ENCODE results near the gene GLRX5. TPM values are rescaled to one million over a fixed set of nuclear protein-coding genes. Genes with fewer than 3 reads are reported as not detected.

GLRX5 gene
- total and polyA plus RNA-seq, 4 donors = 61.1 to 77.9 (median 66.8) TPM

DNA sequence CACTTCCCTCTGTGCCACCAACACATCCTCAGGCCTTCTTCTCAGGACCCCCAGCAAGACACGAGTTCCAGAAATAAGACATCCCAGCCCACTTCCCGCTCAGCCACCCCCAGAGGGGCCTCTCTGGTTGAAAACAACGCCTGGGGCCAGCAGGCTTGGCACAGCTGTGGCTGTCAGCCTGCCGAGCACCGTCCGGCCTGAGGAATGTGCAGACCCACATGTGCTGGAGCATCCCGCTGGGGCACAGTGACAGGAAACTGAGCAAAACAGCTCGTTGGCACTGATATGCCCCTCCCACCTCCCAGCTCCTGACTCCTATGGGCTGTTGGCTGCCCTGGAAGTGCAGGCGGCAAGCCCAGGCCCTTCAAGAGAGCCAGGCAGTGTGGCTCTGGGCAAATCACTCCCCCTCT is 19.8 kb upstream of the GLRX5 start:
- H3K4me1 ChIP-seq (ENCODE audit: control insufficient read depth, insufficient read depth, low read length) = peaks cover 32% of the 10 kb centered on the region
- H3K36me3 ChIP-seq (ENCODE audit: control insufficient read depth, insufficient read depth, low read length) = no peaks in the 10 kb centered on the region
- peak overlapping the region; percentile 67 for H3K27ac ChIP-seq (ENCODE audit: low read depth, low read length)
- WGBS (ENCODE audit: insufficient coverage) = 7% methylated on average over 9 of the region's 9 CpGs
- no peaks in the 10 kb centered on the region for H3K9me3 ChIP-seq (ENCODE audit: control insufficient read depth, insufficient read depth, low read length)
- DNase-seq (ENCODE audit: low read depth in 4 of 6, low spot score in 6 of 6) = peak in 3 of 6 donors; percentile 65 to 84 (median 83)
- H3K4me3 ChIP-seq (ENCODE audit: low read depth, low read length) = no peak overlapping the region
- no peaks in the 10 kb centered on the region for H3K27me3 ChIP-seq (ENCODE audit: control insufficient read depth, insufficient read depth, low read length)

DNA sequence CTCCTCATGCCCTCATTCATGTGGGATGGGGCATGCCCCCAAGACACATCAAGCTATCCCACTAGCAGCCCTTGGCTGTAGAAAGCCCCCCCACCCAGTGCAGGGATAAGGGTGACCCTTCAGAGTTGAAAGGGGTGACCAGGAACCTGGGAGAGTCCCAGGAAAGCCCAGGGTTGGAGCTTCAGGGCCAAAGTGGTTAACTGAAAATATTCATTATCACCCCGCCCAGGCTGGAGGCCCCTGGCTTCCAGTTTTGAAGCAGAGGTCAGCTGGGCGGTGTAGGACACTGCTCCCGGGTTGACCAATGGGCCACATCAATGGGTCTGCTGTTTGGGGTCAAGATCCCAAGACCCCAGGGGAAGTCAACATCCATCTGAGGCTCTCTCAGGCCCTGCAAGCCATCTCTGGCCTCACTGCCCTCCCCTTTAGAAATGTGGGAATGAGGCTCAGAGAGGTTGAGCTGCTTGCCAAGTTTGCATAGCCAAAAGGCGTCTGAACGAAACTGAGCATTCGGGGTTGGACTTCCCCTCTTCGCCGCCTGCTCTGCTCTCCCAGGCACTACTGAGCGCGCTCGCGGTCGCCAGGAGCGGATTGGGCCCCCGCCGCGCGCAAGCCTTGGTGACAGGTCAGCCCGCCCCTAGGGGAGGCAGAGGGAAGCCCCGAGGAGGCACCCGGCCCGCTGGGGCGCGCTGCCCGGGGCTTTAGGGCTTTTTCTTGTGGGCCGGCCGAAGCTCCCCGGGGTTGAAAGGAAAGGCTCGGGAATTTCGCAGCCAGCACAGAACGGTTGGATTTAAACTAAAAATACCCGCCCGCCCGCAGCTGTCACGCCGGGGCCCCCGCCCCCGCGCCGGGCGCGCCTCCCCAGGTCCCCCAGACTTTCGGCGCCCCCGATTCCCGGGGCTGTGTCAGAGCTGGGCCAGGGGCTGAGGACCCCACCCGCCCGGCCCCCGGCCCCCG is 19.0 kb upstream of the GLRX5 start:
- Histone ChIP-seq H3K9me3 (ENCODE audit: control insufficient read depth, insufficient read depth, low read length) (no peaks in the 10 kb centered on the region), H3K27ac (ENCODE audit: low read depth, low read length) (peak overlapping the region; percentile 29), H3K4me3 (ENCODE audit: low read depth, low read length) (peak overlapping the region; percentile 50), H3K36me3 (ENCODE audit: control insufficient read depth, insufficient read depth, low read length) (no peaks in the 10 kb centered on the region), H3K4me1 (ENCODE audit: control insufficient read depth, insufficient read depth, low read length) (peaks cover 32% of the 10 kb centered on the region), H3K27me3 (ENCODE audit: control insufficient read depth, insufficient read depth, low read length) (no peaks in the 10 kb centered on the region)
- peak in 2 of 6 donors; percentile 66 to 78 for DNase-seq (ENCODE audit: low read depth in 4 of 6, low spot score in 6 of 6)
- 2% methylated on average over 44 of the region's 50 CpGs for WGBS (ENCODE audit: insufficient coverage)

DNA sequence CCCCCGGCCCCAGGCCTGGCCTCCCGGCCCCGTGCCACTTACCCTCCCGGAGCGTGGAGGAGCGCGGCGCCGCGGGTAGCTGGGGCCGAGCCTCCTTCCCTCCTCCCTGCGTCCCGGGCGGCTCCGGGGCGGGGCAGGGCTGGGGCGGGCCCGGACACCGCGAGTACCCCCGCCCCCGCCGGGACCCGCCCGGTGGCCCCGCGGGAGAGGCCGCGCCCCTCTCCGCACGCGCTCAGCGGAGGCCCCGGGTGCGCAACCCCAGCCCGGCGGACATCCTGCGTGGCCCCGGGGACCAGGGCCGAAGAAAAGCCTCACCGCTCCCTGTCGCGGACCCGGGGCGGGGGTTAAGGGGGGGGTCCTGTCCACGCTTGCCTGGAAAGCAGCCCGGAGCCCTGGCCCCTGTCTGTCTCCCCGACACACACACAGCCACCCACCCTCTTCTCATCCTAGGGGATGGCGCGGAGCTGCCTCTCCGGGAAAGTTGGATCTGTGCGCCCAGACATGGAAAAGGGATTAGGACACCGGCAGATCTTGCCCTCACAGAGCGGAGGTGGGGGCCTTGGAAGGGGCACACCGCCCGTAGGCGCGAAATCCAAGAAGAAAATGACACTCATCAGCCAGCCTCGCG is 18.2 kb upstream of the GLRX5 start, which contains the start of gene SYNE3:
Gene SYNE3, minus strand, starts transcription at position 97 of the 628 bp plus-strand sequence. CDS start 40,829 bp downstream, outside the sequence.
- H3K9me3 ChIP-seq (ENCODE audit: control insufficient read depth, insufficient read depth, low read length) = no peaks in the 10 kb centered on the region
- DNase-seq (ENCODE audit: low read depth in 4 of 6, low spot score in 6 of 6) = peak in 1 of 6 donors; percentile 53
- H3K4me3 ChIP-seq (ENCODE audit: low read depth, low read length) = peak within 1 kb of the TSS; percentile 50
- H3K36me3 ChIP-seq (ENCODE audit: control insufficient read depth, insufficient read depth, low read length) = no peaks in the 10 kb centered on the region
- H3K27ac ChIP-seq (ENCODE audit: low read depth, low read length) = peak within 1 kb of the TSS; percentile 45
- no peaks in the 10 kb centered on the region for H3K27me3 ChIP-seq (ENCODE audit: control insufficient read depth, insufficient read depth, low read length)
- peaks cover 32% of the 10 kb centered on the region for H3K4me1 ChIP-seq (ENCODE audit: control insufficient read depth, insufficient read depth, low read length)
- WGBS (ENCODE audit: insufficient coverage) = 5% methylated on average over 57 of the region's 60 CpGs

DNA sequence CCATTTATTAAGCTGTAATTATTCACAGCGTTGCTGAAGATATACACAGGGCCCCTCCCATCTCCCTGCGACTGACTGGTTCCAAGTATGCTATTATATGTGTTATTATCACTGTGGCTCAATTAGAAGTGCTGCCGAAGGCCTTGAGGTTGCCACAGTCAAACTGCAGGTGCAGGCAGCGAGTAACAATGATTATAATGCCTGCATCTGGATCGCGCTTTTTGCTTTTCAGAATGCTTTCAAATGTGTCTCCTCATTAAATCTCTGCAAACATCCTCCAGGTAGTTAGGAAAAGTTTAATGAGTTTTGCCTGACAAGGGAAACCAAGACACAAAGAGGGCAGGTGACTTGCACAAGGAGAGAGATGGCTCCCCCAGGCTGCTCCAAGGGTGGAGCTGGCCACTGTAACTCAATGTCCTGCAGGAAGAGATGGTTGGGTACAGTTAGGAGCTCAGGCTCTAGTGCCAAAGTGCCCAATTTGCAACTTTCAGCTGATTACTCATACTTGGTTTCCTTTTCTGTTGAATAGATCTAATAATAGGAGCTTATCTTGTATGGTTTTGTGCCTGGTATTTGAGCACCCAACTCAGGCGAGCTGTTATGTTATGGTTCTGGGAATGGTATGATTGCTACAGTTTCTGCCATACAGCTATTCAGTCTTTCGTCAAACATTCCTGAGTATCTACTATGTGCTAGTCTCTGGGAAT is 16.7 kb upstream of the GLRX5 start:
- no peaks in the 10 kb centered on the region for H3K27me3 ChIP-seq (ENCODE audit: control insufficient read depth, insufficient read depth, low read length)
- 60% methylated on average over 1 of the region's 8 CpGs for WGBS (ENCODE audit: insufficient coverage)
- H3K4me1 ChIP-seq (ENCODE audit: control insufficient read depth, insufficient read depth, low read length) = peaks cover 32% of the 10 kb centered on the region
- no peak overlapping the region for H3K4me3 ChIP-seq (ENCODE audit: low read depth, low read length)
- H3K9me3 ChIP-seq (ENCODE audit: control insufficient read depth, insufficient read depth, low read length) = no peaks in the 10 kb centered on the region
- no peaks in the 10 kb centered on the region for H3K36me3 ChIP-seq (ENCODE audit: control insufficient read depth, insufficient read depth, low read length)
- peak in 1 of 6 donors; percentile 31 for DNase-seq (ENCODE audit: low read depth in 4 of 6, low spot score in 6 of 6)
- H3K27ac ChIP-seq (ENCODE audit: low read depth, low read length) = no peak overlapping the region

DNA sequence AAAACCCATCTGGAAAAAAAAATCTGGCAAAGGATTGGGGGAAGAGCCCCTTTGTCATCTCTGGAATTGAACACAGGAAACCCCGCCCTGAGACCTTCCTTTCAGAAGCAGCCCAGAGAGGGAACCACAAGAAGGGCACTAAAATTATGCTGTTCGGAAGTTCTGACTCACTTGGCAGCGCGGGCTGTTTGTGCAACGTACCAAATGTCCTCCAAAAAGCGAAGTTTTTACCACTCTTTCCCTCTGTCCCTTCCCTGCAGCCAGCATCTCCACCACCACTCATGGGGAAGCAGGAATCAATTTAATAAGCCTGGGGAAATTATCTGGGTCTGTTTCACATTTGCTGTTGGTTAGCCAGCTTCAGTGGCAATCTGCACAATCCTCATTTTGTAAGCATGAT is 15.2 kb upstream of the GLRX5 start:
- Histone ChIP-seq H3K4me1 (ENCODE audit: control insufficient read depth, insufficient read depth, low read length) (peaks cover 30% of the 10 kb centered on the region), H3K36me3 (ENCODE audit: control insufficient read depth, insufficient read depth, low read length) (no peaks in the 10 kb centered on the region), H3K27me3 (ENCODE audit: control insufficient read depth, insufficient read depth, low read length) (no peaks in the 10 kb centered on the region), H3K9me3 (ENCODE audit: control insufficient read depth, insufficient read depth, low read length) (no peaks in the 10 kb centered on the region), H3K4me3 (ENCODE audit: low read depth, low read length) (no peak overlapping the region), H3K27ac (ENCODE audit: low read depth, low read length) (no peak overlapping the region)
- no peak for DNase-seq (ENCODE audit: low read depth in 4 of 6, low spot score in 6 of 6)
- WGBS (ENCODE audit: insufficient coverage) = 91% methylated on average over 4 of the region's 6 CpGs

DNA sequence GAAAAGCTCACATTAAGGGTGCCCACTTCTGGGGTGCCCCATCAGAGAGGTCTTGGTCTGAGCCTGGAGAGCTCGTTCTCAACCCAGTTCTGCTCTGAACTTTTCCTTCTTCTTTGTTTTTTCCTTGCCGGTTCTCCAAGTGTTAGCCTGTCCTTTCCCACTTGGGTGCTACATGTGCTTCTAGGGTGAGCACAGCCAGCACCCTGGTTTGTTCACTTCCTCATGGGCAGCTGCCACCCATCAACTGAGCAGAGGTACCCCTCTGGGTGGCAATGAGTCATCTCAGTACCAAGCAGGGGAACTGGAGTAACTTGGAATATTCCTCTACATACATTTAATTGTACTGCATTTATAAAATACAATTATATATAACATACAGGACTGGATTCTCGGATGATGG is 14.5 kb upstream of the GLRX5 start:
- Histone ChIP-seq H3K27ac (ENCODE audit: low read depth, low read length) (no peak overlapping the region), H3K9me3 (ENCODE audit: control insufficient read depth, insufficient read depth, low read length) (no peaks in the 10 kb centered on the region), H3K36me3 (ENCODE audit: control insufficient read depth, insufficient read depth, low read length) (no peaks in the 10 kb centered on the region), H3K4me3 (ENCODE audit: low read depth, low read length) (no peak overlapping the region), H3K27me3 (ENCODE audit: control insufficient read depth, insufficient read depth, low read length) (no peaks in the 10 kb centered on the region), H3K4me1 (ENCODE audit: control insufficient read depth, insufficient read depth, low read length) (peaks cover 23% of the 10 kb centered on the region)
- WGBS (ENCODE audit: insufficient coverage) = 59% methylated on average over 2 of the region's 3 CpGs
- no peak for DNase-seq (ENCODE audit: low read depth in 4 of 6, low spot score in 6 of 6)

DNA sequence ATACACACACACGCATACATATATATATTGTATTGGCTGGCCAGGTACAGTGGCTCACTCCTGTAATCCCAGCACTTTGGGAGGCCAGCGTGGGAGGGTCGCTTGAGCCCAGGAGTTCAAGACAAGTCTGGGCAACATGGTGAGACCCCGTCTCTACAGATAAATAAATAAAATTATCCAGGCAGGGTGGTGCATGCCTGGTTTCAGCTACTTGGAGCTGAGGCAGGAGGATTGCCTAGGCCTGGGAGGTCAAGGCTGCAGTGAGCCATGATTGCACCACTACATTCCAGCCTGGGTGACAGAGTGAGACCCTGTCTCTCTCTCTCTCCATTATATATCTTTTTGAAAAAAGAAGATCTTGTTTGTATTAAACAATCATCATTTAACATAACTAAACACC is 13.8 kb upstream of the GLRX5 start:
- no peak overlapping the region for H3K27ac ChIP-seq (ENCODE audit: low read depth, low read length)
- H3K36me3 ChIP-seq (ENCODE audit: control insufficient read depth, insufficient read depth, low read length) = no peaks in the 10 kb centered on the region
- WGBS (ENCODE audit: insufficient coverage) = no CpG with 5 or more reads among the region's 4 CpGs
- DNase-seq (ENCODE audit: low read depth in 4 of 6, low spot score in 6 of 6) = no peak
- H3K27me3 ChIP-seq (ENCODE audit: control insufficient read depth, insufficient read depth, low read length) = no peaks in the 10 kb centered on the region
- no peaks in the 10 kb centered on the region for H3K9me3 ChIP-seq (ENCODE audit: control insufficient read depth, insufficient read depth, low read length)
- peaks cover 18% of the 10 kb centered on the region for H3K4me1 ChIP-seq (ENCODE audit: control insufficient read depth, insufficient read depth, low read length)
- no peak overlapping the region for H3K4me3 ChIP-seq (ENCODE audit: low read depth, low read length)

DNA sequence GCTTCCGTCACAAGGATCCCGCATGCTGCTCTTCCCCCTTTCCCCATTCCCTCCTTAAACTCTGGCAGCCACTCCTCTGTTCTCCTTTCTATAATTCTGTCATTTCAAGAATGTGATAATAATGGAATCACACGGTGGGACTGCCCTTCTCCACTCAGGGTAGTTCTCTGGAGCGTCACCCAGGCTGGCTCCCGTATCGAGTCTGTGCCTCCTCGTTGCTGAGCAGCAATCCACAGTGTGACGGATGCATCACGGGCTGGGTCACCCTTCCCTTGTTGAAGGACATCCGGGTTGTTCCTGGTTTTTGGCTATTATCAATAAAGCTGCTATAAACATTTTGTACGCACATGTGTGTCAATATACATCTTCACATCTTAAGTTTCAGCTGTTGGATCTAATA is 12.7 kb upstream of the GLRX5 start:
- H3K4me3 ChIP-seq (ENCODE audit: low read depth, low read length) = no peak overlapping the region
- no peaks in the 10 kb centered on the region for H3K27me3 ChIP-seq (ENCODE audit: control insufficient read depth, insufficient read depth, low read length)
- H3K4me1 ChIP-seq (ENCODE audit: control insufficient read depth, insufficient read depth, low read length) = peaks cover 13% of the 10 kb centered on the region
- no peaks in the 10 kb centered on the region for H3K36me3 ChIP-seq (ENCODE audit: control insufficient read depth, insufficient read depth, low read length)
- no peak overlapping the region for H3K27ac ChIP-seq (ENCODE audit: low read depth, low read length)
- DNase-seq (ENCODE audit: low read depth in 4 of 6, low spot score in 6 of 6) = no peak
- no peaks in the 10 kb centered on the region for H3K9me3 ChIP-seq (ENCODE audit: control insufficient read depth, insufficient read depth, low read length)
- 82% methylated on average over 10 of the region's 11 CpGs for WGBS (ENCODE audit: insufficient coverage)

DNA sequence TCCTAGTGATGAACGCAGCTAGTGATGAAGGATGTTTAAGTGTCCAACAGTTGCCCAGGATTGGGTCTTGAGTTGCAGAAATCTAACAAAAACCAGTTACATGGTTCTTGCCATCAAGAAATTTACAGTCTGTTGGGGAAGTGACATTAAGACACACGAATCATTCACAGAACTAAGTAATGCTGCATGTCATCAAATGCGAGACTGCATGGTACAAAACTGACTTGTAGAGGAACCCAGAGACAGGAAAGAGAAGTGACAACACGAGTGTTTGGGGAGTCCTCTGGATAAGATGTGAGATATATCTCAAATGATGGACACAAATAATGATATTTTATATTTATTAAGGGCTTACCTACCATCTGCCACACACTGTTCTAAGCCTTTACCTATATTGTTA is 12.3 kb upstream of the GLRX5 start:
- 100% methylated on average over 2 of the region's 4 CpGs for WGBS (ENCODE audit: insufficient coverage)
- Histone ChIP-seq H3K27ac (ENCODE audit: low read depth, low read length) (no peak overlapping the region), H3K36me3 (ENCODE audit: control insufficient read depth, insufficient read depth, low read length) (no peaks in the 10 kb centered on the region), H3K4me3 (ENCODE audit: low read depth, low read length) (no peak overlapping the region), H3K4me1 (ENCODE audit: control insufficient read depth, insufficient read depth, low read length) (peaks cover 9% of the 10 kb centered on the region), H3K27me3 (ENCODE audit: control insufficient read depth, insufficient read depth, low read length) (no peaks in the 10 kb centered on the region), H3K9me3 (ENCODE audit: control insufficient read depth, insufficient read depth, low read length) (no peaks in the 10 kb centered on the region)
- DNase-seq (ENCODE audit: low read depth in 4 of 6, low spot score in 6 of 6) = no peak
